GM18508 (cell line): Measurements from ENCODE around the gene INTS1.

ENCODE experiments used
- ATAC-seq: cut with Tn5 transposase; IDR thresholded peaks from one replicate; pipeline ENCODE4 v1.9.1; 2021; ENCODE audit warnings: moderate number of reproducible peaks; ENCODE audit not compliant: insufficient read depth, unreplicated experiment

INTS1 gene

GRCh38 chr7:1422512-1423263 lies 81.5 kb downstream of the INTS1 start:
- no peak for ATAC-seq

GRCh38 chr7:1421946-1422345 lies 82.2 kb downstream of the INTS1 start:
- ATAC-seq = no peak

GRCh38 chr7:1421020-1421790 lies 83.0 kb downstream of the INTS1 start:
- ATAC-seq = no peak
